ENCODE data around the gene WLS.

WLS gene

DNA sequence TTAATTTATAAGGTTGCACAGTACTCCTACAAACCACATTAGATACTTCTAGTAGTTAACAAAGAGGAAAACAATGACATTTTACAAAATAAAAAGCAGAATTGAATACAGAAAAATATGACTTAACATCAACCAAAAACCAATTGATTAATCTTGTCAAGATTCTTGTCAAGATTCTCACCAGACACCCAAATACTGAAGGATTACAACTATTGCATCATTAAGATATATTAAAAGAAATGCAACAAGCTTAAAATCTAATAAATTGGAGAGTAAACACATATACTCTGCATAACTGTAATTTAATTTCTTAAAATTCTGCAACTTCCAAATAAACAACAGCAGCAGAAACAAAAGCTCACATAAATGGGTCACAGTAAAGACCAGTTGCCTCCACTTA lies 4.7 kb downstream of the WLS start:
- DNase-seq (ENCODE audit: low spot score): no peak

DNA sequence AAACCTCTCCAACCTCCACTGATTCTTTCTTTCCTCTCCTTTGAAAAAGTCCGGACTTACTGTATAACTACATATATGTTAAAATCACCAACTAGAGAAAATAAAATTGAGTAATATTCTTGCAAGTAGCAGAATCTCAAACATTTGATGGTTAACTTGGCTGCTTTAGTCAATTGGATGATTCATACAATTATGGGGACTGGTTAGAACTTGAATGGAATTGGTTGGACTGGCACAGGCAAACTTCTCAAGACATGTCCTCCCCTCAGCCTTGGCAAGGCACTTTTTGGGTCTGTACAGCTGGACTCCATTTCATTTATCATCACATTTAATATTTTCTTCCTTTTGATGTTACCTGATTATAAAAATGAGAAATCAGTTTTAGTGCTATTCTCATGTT lies 6.5 kb downstream of the WLS start:
- DNase-seq (ENCODE audit: low spot score): no peak

DNA sequence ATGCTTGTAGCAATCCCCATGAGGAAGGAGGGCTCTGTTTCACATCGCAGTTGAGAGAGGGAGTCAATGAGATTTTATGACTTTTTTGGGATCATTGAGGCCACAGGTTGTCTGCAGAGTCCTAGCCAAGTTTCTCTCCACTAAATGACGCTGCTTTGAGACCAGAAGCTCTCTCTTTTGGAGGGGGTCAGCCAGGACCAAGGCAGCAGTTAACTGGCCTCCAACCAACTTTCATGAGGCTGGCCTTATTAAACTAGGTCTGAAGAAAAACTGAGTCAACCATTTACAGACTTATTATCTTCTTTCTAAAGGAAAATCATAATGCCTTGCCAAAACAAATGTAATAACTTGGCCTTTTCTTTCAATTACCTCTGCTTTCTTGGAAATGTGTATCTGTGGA lies 8.6 kb downstream of the WLS start:
- no peak for DNase-seq (ENCODE audit: low spot score)

DNA sequence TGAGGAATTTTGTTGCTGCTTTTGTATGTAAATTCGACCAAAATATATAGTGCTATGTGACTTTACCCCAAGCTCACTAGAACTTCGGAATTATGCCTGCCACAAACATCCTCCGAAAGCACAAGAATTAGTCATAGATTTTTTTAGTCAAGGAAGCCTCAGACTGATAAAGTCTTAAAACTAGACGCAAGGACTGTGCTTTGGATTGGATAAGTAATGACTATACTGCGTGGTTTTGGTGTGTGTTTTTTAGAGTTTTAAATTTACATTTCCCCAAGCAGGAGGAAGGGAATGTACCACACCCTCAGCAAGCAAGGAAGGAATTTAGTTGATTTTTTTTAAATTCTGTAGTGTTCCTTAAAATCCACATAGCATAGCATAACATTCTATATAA lies 10.3 kb downstream of the WLS start:
- DNase-seq (ENCODE audit: low spot score): no peak

DNA sequence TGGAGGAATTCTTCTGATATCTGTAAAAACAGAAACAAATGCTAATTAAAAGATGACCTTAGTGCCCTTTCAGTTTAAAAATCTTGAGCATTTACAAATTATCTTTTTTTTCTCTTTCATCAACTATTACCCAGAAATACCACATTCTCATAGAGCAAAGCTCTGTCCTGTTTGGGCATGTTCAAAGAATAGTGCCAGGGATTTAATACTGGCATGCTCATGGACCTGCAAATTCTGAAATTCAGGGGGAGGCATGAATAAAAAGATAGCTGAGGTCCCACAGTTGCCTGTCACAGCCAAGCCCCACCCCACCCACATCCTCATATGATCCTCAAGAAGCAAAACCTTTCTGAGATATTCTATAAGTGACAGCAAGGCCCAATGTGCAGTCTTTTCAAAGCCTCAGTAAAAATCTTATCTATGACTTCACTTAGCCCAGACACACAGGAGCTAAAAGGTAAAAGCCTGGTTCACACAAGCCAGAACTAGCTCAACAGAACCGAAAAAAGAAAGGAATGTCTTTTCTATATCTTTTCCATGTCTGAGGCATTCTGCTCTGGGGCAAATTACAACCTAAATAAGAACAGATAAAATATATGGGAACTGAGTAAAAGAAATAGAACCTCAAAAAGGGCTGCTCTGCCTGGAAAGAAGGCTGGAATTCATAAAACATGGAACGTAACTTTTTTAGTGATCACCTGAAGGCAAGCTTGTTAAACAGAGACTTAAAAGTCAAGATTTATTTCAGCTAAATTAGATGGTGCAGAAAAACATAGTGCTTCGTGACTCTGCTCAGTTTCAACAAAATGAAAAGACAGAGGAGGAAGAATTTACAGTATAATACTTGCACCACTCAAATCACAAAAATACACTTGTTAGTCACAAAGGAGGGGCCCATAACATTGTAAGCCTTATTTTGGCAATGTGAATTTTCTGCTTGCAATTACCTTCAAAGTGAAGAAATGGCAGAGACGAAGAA lies 11.0 kb downstream of the WLS start:
- no peak for DNase-seq (ENCODE audit: low spot score)

DNA sequence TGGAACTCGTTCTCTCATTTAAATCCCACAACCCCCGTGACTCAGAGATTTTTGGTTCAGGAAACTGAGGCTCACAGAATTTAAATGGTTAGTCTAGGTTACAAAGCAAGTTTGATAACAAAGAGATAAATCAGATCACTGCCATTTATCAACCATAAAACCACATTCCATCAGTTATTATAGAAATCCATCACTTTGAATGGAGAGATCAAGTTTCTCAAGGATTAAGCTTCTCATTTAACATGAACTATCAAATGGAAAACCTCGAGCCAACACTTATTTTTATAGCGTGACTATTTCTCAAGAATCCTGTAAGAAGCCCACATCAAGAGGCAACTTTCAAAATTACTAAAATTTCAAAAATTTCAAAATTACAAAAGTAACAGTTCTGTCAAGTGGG lies 11.9 kb downstream of the WLS start:
- no peak for DNase-seq (ENCODE audit: low spot score)

DNA sequence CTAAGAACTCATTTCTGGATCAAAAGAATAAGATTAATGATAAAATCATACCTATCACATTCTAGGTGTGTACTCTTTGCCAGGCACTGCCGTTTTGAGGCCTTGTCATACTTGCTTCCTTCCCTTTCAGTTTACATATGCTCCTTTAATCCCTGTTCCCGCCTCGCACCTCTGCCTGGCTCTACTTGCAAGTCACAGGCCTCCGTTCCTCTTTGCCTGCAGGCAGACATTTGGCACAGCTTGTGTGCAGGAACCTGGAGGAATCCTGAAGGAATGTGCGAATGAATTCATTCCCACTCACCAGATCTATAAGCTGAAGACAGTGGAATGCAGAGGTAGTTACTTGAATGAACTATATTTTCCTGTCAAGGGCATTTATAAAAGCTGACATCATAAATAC lies 13.8 kb downstream of the WLS start:
- no peak for DNase-seq (ENCODE audit: low spot score)

DNA sequence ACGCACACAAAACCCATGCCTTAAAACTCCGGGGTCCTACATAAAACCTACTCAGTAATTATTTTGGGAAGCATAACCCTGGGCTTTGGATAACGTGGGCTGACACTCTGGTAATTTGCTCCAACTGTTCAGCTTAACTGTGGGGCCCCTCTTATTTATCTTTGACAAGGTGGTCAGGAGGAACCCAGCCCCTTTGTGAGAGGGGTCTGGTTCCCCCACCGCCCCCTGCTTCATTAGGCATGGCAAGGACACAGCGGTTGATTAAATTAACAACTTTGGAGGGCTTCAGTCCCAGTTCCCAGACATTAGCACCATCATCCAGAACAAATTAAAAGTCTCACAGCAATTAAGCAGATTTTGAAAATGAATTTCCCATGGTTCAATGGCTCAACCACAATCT lies 14.7 kb downstream of the WLS start:
- DNase-seq (ENCODE audit: low spot score): no peak

DNA sequence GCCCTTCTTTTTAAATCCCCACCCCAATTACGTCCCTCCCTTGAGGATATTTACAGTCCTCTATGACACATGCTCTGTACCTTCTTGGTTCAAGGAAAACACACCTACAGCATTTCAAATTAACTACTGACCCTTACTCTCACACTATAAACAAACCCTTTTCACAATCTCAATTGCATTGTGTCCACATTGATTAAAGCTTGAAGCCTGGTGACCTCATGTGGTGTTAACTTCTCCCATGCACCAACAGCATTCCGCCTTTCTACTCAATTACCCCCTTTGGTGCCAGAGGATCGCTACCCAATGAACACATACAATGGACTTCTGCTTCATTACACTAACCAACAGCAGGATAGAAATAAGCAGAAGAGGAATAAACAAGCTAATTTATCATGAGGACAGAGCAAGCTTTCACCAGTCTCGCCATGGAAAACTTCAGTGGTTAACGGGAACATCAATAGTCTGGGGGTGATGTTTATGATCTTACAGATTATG lies 15.2 kb downstream of the WLS start:
- no peak for DNase-seq (ENCODE audit: low spot score)

DNA sequence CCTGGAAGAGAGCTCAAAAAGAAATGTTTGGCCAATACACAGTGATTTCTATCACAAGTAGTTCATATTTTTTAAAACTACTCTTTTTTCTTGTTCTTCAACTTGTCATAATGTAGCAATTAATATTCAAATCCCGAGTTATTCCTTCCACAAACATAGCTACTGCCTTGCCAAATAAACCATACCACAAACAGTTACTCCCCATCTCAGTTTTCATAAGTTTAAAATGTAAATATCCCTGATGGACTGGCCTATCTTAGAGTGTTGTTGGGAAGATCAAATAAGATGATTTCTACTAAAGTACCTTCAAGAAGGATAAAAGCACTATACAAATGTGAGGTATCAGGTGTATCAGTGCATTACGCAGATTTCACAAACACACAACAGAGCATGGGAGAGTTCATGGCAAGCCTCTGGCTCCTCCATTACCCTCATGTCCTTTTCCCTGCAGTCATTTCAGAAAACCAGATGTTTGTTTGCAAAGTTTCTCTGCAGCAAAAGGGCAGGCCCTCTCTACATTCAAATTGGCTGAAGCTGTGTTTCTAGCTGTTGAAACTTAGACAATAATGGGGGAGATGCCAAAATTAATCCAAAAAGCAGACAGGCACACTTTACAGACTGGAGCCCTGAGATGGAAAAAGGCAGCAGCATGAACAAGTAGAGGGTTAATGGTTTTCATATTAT lies 16.1 kb downstream of the WLS start:
- no peak for DNase-seq (ENCODE audit: low spot score)

DNA sequence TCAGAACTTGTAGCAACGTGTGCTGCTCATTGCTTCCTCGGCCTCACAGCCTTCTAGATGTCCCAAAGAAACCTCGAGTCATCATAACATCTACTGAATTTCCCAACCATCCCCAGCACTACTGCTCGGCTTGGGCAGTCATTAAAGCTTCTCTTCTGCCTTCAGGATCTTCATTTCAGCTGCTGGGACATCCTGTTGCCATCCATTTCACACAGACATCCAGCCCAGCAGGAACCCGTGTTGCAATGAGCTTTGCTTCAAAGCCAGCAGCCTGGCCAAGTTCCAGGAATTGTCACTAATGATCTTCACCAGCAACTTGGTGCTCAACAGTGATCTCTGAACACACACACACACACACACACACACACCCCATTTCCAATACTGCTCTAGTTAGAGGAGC lies 18.5 kb downstream of the WLS start:
- DNase-seq (ENCODE audit: low spot score): no peak

DNA sequence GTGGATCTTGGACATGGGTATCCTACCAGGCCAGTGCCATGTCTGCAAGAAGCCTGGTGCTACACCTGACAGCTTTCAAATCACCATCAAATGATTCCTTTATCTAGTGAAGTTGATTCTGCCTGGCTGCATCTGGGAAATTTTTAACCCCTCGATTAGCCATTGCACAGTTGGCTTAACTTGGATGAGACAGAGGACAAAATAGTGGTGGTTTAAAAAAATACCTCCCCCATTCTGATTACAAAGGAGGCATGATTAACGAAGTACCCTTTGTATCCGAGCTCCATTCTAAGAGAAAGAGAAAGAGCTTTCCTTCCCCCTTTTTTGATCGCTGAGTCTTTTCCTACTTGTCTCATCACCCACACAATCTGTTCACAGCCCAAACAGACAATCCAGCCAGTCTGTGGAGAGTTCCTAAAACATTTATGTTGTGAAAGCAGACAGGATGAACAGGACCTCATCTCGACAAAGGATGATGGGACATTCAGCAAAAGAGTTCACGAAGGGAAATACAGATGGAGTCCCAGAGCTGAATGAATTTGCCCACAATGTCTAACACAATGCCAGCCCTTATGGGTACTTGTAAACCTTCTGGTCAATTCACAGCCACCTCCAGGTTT lies 20.5 kb downstream of the WLS start:
- DNase-seq (ENCODE audit: low spot score): no peak

DNA sequence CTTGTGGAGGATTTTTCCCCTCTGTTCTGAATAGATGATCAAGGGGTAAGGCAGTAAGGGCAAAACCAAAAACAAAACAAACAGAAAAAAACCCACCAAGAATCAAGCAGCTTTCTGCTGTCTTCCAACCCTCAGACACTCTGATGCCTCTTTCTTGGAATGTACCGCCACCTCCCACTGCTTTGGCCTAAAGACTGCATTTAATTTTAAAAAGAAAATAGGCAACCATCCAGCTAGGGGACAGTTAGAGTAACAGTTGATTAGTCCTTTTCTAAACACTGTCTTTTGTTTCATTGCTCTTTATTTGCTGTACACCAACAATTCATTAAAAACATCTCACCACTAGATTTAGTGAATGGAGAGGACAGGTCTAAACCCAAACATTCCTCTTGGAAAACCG lies 21.5 kb downstream of the WLS start:
- no peak for DNase-seq (ENCODE audit: low spot score)

DNA sequence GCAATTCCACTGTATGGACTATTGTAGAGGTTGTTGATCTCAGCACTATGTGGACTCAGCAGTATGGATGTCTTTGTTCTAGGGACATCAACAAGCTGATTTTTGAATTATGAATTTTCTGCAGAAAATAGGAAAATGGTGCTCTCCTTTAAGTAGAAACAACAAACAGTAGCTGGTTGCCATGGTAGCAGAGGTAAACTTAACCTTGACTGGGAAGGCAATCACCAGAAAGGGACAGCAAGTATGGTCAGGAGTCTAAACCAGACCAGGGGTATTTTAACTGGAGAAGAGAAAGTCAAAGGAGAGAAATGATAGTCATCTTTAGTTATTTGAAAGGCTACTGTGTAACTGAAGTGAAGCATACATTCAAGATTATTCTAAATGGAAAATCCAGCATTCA lies 22.3 kb downstream of the WLS start:
- DNase-seq (ENCODE audit: low spot score): no peak

DNA sequence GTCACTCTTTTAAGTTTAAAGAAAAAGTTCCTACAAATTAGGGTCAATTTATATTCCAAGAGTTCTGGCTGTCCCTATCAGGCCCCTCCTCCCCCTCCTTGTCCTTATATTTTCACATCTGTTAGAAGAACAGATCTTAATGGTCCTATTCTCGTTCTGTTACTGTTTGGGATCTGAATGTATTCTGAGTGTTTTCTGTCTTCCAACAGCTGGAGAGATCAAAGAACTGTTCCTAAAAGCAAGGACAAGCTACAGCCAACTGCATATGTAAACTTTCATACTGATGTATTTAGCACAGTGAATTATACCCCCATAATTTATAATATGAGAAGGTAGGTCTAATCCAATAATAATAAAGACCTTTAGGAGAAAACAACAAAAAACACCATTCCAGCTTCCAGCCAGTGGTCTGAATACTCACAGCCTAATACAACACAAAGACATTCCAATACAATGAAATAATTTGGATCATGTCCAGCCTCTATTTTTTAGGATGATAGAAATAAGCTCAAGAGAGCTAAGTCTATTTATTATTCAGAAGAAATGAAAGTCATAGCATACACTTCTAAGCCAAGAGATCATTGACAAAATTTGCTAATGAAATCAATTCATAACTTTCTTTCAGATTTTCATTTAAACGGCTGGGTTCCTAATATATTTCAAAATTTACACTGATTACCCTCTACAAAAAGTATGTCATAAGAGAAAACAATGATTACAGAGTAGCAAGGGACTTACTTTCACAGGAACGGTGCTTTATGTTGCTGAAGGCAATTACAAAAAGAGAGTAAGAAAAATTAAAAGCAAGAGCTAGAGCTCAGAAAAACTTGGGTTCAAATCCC lies 25.3 kb downstream of the WLS start:
- no peak for DNase-seq (ENCODE audit: low spot score)

DNA sequence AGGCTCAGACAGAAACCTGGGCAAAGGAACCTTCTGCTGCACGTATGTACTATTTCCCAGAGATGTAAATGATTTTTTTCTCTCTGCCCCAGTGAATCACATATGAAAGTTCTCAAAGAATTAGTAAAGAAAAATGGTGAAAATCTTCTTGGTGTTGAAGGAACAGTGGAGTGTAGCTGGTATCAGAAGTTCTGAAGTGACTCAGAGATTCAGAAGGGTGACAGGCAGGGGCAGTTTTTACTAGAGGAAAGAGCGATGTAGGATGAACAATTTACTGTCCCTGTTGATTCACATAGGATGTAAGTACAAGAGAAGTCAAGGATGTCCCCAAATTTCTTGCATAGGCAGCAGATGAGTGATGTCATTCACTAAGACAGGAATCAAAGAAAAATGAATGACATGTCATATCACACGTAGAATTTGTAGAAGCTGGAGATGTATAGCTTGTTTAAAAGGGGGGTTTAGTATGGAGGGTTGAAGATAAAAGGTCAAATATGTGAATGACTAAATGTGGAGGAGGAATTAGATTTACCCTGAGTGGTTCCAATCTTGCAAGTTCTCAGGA lies 26.4 kb downstream of the WLS start:
- no peak for DNase-seq (ENCODE audit: low spot score)

DNA sequence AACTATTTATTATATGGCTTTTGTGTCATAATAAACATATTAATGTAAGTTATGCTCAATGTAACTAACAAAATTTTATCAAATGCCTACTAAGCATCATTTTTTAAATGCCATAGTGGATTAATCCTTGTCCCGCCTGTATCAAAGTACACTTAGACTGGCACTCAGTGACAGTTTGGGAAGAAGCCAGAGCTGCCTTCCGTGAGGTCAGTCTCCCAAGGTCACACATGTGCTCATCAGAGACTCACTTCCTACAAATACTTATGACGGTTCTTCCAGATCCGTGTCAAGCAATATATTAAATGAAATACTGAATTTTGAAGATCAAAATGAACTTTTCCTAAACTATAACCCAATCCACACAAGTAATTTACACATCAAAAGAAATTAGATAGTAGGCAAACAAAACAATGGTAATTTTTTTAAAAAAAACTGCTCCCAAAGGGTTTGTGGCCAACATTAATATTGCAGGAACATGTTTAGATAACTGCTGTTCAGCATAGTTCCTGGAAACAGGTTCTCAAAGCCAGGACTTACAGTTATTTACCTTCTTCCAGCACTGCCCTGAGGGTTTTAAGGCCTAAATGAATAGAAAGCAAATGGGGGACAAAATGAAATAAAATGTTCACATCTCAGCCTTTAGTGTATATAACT lies 27.2 kb downstream of the WLS start:
- no peak for DNase-seq (ENCODE audit: low spot score)

DNA sequence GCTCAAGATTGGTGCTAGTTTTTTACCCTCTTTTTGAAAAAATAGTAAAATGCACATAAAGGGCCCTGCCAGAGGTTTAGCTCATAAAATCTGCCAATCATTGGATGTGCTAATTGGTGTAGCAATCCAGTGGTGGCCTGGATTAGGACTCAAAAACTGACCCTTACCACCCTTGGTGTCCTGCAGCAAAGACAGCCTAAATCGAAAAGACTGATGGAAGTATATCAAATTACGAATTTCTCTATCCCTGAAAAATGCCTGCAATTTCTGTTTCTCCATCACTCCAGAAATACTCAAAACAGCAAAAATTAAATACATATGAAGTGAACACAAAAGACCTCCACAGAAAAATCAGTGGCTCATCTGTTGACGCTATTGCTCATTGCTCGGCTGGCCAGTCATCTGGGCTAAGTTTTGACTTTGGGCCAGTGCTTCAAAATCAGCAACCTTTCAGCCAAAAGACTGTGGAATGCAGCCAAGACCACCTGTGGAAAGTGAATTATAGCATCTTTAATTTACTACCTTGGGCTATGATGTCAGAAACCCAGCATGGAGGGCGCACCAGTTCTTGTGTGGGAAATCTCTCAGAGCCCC lies 30.0 kb downstream of the WLS start:
- DNase-seq (ENCODE audit: low spot score): no peak

DNA sequence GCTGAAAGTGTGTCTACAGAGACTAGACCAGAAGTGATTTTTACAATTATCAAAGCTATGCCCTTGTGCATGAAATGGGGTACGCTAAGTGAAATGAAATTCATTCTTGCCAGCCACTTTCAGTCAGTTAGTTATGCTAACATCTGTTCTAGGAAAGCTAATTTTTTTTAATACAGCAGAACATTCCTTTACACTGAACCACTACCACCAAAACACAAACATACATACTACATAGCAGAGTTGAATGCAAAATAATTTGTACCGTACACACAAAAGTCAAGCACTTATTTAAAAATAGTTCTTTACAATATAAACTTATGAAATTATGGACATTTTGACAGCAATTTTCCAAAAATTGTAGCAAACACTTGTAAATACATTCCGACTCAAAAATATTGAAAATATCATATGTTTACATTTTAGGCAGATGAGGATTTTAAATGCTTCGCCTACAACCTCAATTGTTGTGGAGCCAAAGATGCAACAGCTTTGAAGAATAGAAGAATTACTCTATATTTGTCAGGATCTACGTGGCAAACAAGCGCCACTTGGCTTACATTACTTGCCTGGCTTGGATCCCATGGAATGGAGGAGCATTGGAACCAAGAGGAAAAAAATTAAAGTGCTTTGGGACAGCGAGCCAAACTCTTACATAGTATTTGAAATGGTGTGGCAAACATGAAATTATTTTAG lies 30.6 kb downstream of the WLS start:
- DNase-seq (ENCODE audit: low spot score): no peak

DNA sequence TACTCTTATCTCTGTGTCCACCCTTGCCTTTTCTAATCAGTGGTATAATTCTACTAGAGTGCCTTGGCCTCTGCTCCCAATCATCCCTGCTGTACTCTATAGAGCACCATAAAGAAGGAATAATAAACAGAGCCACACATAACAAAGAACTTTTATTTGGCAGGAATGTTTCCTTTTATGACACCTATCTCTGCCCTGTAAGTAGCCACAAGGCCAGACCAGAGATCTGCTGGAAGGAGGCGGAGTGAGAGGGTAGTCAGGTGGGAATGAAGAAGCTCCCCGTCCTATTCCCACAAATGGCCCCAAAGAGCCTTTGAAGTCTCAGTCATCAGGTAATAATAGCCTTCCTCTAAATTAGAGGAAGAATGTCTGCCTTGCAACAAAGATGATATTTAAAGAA lies 32.7 kb downstream of the WLS start:
- DNase-seq (ENCODE audit: low spot score): no peak
